ENCODE results near the gene TCAP.

TCAP gene

DNA sequence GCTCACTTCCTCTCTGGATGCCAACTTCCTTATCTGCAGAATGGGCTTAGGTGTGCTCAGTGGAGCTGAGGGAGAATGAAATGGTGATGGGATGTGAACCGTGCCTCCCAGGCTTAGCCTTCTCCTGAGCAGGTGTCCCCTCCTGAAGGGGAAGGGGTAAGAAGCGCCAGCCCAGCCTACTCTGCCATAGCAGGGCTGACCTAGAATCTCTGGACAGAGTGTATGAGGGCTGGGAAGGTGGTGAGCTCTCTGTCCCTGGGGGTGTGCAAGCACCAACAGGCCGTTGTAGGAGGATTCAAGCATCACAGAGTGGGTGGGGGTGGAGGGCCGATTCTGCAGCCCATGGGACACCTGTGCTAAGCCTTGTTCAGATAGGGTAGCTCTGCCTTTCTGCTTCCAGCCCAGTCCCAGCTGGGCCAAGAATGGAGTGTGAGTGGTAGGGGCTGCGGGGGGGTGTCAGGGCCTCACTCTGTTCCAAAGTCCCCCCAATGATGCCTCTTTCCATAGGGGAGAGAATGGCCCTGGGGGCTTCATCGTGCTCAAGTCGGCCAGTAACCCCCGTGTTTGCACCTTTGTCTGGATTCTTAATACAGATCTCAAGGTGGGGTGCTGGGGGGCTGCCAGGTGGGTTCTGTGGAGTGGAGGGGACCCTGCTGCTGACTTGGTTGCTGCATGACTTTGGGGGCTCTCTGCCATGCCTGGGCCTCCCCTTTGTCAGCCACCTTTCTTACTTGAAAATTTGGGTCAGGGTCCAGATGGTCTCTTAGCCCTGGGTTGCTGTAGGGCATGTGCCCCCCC lies 3.2 kb upstream of the TCAP start:
- peaks cover 31% of the 10 kb centered on the region for H3K27me3 Mint-ChIP-seq
- peaks cover 74% of the 10 kb centered on the region for H3K36me3 Mint-ChIP-seq (ENCODE audit: low read depth)
- peaks cover 74% of the 10 kb centered on the region for H3K4me1 Mint-ChIP-seq (ENCODE audit: low read depth)
- intact Hi-C loops (cut with micrococcal nuclease) = no loop called here
- no peak overlapping the region for H3K27ac Mint-ChIP-seq
- H3K4me3 Mint-ChIP-seq = no peak overlapping the region
- H3K9me3 Mint-ChIP-seq = no peaks in the 10 kb centered on the region

DNA sequence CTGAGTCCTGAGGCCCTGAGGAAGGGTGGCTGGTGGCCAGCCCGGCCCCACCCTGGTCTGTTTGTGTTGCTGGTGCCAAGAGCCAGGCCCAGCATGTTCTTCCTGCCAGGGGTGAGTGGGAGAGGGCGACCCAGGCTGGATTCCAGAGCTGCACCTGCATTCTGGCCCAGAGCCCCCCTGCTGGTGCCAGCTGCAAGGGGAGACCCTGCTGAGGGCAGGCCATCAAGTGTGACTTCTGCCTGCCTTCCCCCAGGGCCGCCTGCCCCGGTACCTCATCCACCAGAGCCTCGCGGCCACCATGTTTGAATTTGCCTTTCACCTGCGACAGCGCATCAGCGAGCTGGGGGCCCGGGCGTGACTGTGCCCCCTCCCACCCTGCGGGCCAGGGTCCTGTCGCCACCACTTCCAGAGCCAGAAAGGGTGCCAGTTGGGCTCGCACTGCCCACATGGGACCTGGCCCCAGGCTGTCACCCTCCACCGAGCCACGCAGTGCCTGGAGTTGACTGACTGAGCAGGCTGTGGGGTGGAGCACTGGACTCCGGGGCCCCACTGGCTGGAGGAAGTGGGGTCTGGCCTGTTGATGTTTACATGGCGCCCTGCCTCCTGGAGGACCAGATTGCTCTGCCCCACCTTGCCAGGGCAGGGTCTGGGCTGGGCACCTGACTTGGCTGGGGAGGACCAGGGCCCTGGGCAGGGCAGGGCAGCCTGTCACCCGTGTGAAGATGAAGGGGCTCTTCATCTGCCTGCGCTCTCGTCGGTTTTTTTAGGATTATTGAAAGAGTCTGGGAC lies 2.4 kb upstream of the TCAP start:
- Mint-ChIP-seq H3K27ac (no peak overlapping the region), H3K27me3 (peaks cover 38% of the 10 kb centered on the region), H3K9me3 (no peaks in the 10 kb centered on the region), H3K36me3 (ENCODE audit: low read depth) (peaks cover 66% of the 10 kb centered on the region), H3K4me1 (ENCODE audit: low read depth) (peaks cover 73% of the 10 kb centered on the region), H3K4me3 (no peak overlapping the region)
- intact Hi-C loops (cut with micrococcal nuclease) = no loop called here

DNA sequence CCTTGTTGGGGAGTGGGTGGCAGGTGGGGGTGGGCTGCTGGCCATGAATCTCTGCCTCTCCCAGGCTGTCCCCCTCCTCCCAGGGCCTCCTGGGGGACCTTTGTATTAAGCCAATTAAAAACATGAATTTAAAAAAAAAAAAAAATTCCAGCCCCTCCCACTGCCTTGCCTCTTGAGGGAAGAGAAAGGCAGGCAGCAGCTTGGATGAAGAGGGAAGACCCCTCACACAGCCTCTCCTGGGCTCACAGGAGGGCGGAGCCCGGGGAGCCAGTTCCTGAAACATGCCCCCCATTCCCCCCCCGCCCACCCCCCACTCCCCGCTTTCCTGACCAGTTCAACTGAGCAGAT lies 1.8 kb upstream of the TCAP start:
- Mint-ChIP-seq H3K4me1 (ENCODE audit: low read depth) (peaks cover 68% of the 10 kb centered on the region), H3K27me3 (peaks cover 43% of the 10 kb centered on the region), H3K9me3 (no peaks in the 10 kb centered on the region), H3K4me3 (no peak overlapping the region), H3K27ac (no peak overlapping the region), H3K36me3 (ENCODE audit: low read depth) (peaks cover 61% of the 10 kb centered on the region)
- intact Hi-C loops (cut with micrococcal nuclease) = no loop called here

DNA sequence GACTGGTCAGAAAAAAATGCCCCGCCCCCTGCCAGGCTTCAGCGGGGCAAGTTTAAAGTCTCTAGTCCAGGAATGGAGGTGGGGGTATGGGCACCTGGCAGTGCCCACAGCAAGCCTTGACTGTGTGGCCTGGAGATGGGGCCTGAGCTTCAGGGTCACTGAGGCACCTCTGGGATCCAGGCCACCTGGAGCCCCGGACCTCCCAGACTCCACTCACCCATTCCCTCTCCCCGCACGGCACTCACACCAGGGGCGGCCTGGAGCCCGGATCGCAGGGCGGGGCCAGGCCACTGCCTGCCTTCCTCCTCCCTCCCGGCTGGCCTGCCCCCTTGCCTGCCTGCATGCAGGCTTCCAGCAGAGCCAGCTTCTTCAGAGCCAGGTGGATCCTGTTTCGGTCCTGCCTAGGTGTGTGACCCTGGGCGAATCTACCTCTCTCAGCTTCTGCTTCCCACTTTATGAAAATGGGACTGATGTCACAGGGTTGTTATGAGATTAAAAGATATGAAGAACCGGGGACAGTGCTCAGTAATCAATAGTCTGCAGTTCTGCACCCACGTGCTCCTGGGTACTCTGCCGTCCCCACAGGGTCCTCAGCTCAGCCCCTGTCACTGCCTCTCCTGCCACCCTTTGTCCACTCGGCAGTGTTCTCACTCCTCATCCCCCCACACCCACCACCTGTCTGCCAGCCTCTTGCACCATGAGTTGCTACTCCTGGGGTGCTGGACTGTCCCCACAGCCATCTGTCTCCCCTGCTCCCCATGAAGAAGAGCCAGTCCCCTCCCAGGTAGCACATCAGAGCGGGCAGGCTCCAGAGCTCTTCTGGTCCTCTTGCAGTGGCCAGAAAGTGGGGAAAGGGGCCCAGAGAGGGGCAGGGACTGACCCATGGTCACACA lies 1.2 kb upstream of the TCAP start:
- peaks cover 48% of the 10 kb centered on the region for H3K27me3 Mint-ChIP-seq

DNA sequence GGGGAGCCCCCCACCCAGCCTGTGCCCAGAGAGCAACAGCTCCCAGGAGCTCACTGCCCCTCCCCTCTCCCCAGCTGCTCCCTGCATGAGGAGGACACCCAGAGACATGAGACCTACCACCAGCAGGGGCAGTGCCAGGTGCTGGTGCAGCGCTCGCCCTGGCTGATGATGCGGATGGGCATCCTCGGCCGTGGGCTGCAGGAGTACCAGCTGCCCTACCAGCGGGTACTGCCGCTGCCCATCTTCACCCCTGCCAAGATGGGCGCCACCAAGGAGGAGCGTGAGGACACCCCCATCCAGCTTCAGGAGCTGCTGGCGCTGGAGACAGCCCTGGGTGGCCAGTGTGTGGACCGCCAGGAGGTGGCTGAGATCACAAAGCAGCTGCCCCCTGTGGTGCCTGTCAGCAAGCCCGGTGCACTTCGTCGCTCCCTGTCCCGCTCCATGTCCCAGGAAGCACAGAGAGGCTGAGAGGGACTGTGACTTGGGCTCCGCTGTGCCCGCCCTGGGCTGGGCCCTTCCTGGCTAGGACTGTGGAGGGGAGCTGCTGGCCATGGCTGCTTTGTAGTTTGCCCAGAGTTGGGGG lies 584 bp downstream of the TCAP start:
- intact Hi-C loops (cut with micrococcal nuclease) = no loop called here
- peaks cover 49% of the 10 kb centered on the region for H3K4me1 Mint-ChIP-seq (ENCODE audit: low read depth)
- peaks cover 37% of the 10 kb centered on the region for H3K36me3 Mint-ChIP-seq (ENCODE audit: low read depth)
- no peak overlapping the region for H3K4me3 Mint-ChIP-seq
- no peaks in the 10 kb centered on the region for H3K9me3 Mint-ChIP-seq
- peaks cover 66% of the 10 kb centered on the region for H3K27me3 Mint-ChIP-seq
- H3K27ac Mint-ChIP-seq = peak overlapping the region; percentile 42

More for the DNA sequence above, 1.2 kb upstream of the TCAP start:
- Mint-ChIP-seq H3K27ac (no peak overlapping the region), H3K9me3 (no peaks in the 10 kb centered on the region), H3K36me3 (ENCODE audit: low read depth) (peaks cover 55% of the 10 kb centered on the region), H3K4me3 (no peak overlapping the region), H3K4me1 (ENCODE audit: low read depth) (peaks cover 67% of the 10 kb centered on the region)
- intact Hi-C loops (cut with micrococcal nuclease) = no loop called here

DNA sequence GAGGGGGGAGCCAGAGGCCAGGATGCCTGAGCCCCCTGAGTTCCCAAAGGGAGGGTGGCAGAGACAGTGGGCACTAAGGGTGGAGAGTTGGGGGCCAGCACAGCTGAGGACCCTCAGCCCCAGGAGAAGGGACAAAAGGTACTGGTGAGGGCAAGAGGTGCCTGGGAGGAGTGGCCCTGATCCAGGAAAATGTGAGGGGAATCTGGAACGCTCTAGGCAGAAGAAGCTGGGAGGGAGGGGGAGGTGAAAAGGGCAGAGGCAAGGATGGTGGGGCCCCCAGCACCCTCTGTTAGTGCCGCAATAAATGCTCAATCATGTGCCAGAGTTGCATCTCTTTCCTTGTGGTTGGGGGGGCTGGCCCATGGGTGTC lies 1.1 kb downstream of the TCAP start:
- H3K4me3 Mint-ChIP-seq = no peak overlapping the region
- no peaks in the 10 kb centered on the region for H3K9me3 Mint-ChIP-seq
- H3K36me3 Mint-ChIP-seq (ENCODE audit: low read depth) = peaks cover 32% of the 10 kb centered on the region
- H3K27me3 Mint-ChIP-seq = peaks cover 71% of the 10 kb centered on the region
- intact Hi-C loops (cut with micrococcal nuclease) = no loop called here
- peak overlapping the region; percentile 42 for H3K27ac Mint-ChIP-seq
- peaks cover 44% of the 10 kb centered on the region for H3K4me1 Mint-ChIP-seq (ENCODE audit: low read depth)

DNA sequence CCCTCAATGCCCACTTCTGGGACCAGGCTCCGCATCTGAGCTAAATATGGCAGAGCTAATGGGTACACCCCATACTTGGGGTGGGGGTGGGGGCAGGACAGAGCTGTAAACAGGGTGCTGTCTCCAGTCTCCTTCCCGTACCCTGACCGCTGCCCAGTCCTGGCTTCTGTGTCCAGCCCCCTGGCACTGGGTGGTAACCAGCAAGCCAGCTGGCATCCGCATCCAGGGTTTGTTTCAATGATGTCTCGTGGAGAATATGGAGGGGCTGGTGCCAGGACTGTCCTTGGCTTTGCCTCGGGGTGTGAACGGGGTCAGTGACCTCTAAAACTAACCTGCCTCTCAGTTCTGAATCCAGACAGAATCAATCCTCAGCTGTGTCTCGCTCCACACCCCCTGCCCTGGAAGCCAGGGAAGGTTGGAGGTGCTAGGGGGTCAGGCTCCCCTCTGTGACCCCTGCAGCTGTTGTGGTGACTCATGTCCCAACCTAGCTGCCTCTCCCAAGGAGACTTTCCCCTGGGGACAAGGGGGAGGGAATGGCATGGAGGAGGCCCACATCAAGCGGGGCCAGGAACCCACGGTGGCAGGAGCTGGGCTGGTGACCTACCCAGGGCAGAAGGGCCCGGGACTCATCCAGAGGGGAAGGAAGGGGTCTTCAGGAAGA lies 1.6 kb downstream of the TCAP start:
- Mint-ChIP-seq H3K9me3 (no peaks in the 10 kb centered on the region), H3K27me3 (peaks cover 76% of the 10 kb centered on the region), H3K4me1 (ENCODE audit: low read depth) (peaks cover 41% of the 10 kb centered on the region), H3K36me3 (ENCODE audit: low read depth) (peaks cover 27% of the 10 kb centered on the region), H3K4me3 (no peak overlapping the region), H3K27ac (no peak overlapping the region)
- intact Hi-C loops (cut with micrococcal nuclease) = no loop called here

DNA sequence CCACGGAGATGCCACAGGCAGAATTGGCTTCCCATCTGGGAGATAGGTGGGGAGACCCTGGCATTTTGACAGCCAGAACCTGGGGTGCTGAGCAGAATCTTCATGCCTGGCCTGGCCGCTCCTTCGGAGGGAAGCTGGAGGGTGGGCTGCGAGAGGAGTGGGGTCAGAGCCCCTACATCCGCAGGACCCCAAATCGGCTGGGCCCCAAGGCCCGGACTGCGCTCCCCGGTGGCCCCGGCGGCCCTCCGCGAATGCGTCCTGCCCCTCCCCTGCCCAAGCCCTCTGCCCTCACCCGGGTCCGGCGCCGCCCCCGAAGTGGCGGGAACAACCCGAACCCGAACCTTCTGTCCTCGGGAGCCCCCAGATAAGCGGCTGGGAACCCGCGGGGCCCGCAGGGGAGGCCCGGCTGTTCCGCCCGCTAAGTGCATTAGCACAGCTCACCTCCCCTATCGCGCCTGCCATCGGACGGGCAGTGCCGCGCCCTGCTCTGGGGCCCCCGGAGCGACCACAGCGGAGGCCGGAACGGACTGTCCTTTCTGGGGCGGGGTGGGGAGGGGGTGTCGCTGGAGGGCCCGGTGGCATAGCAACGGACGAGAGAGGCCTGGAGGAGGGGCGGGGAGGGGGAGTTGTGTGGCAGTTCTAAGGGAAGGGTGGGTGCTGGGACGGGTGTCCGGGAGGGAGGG lies 2.3 kb downstream of the TCAP start:
- peaks cover 20% of the 10 kb centered on the region for H3K36me3 Mint-ChIP-seq (ENCODE audit: low read depth)
- H3K9me3 Mint-ChIP-seq = no peaks in the 10 kb centered on the region
- no peak overlapping the region for H3K27ac Mint-ChIP-seq
- H3K4me3 Mint-ChIP-seq = no peak overlapping the region
- intact Hi-C loops (cut with micrococcal nuclease) = no loop called here
- peaks cover 82% of the 10 kb centered on the region for H3K27me3 Mint-ChIP-seq
- peaks cover 45% of the 10 kb centered on the region for H3K4me1 Mint-ChIP-seq (ENCODE audit: low read depth)

DNA sequence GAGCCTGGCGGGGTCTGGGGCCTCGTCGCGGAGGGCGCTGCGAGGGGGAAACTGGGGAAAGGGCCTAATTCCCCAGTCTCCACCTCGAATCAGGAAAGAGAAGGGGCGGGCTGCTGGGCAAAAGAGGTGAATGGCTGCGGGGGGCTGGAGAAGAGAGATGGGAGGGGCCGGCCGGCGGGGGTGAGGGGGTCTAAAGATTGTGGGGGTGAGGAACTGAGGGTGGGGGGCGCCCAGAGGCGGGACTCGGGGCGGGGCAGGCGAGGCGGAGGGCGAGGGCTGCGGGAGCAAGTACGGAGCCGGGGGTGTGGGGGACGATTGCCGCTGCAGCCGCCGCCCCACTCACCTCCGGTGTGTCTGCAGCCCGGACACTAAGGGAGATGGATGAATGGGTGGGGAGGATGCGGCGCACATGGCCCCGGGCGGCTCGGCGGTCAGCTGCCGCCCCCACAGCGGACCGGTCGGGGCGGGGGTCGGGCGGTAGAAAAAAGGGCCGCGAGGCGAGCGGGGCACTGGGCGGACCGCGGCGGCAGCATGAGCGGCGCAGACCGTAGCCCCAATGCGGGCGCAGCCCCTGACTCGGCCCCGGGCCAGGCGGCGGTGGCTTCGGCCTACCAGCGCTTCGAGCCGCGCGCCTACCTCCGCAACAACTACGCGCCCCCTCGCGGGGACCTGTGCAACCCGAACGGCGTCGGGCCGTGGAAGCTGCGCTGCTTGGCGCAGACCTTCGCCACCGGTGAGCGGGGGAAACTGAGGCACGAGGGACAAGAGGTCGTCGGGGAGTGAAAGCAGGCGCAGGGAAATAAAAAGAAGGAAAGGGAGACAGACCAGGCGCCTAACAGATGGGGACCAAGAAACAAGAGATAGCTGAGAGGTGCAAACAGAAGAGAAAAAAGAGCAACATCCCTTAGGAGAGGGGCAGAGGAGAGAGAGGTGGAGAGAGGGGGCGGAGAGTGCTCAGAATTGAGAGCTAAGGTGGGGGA lies 3.1 kb downstream of the TCAP start, which contains the start of gene PNMT:
Gene PNMT, plus strand, starts transcription at position 509 of the 980 bp plus-strand sequence. Its CDS starts 23 bp downstream, at position 532.
- Mint-ChIP-seq H3K36me3 (ENCODE audit: low read depth) (peaks cover 12% of the 10 kb centered on the region), H3K4me1 (ENCODE audit: low read depth) (peaks cover 37% of the 10 kb centered on the region), H3K27ac (no peak within 1 kb of the TSS), H3K27me3 (peaks cover 87% of the 10 kb centered on the region), H3K9me3 (no peaks in the 10 kb centered on the region), H3K4me3 (peak within 1 kb of the TSS; percentile 8)
- intact Hi-C loops (cut with micrococcal nuclease) = loop anchor here (1.0 kb wide), 1 partner anchor 46 kb away; no protein-coding TSS in a partner anchor

DNA sequence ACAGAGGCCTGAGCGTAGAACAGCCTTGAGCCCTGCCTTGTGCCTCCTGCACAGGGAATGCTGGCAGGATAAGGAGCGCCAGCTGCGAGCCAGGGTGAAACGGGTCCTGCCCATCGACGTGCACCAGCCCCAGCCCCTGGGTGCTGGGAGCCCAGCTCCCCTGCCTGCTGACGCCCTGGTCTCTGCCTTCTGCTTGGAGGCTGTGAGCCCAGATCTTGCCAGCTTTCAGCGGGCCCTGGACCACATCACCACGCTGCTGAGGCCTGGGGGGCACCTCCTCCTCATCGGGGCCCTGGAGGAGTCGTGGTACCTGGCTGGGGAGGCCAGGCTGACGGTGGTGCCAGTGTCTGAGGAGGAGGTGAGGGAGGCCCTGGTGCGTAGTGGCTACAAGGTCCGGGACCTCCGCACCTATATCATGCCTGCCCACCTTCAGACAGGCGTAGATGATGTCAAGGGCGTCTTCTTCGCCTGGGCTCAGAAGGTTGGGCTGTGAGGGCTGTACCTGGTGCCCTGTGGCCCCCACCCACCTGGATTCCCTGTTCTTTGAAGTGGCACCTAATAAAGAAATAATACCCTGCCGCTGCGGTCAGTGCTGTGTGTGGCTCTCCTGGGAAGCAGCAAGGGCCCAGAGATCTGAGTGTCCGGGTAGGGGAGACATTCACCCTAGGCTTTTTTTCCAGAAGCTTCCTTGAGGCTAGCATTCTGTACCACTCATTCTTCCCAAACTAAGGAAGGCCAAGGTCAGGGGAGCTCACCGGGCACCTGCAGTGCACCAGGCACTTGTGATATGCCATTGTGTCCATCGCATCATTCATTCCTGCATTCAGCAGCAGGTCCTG lies 5.0 kb downstream of the TCAP start:
- intact Hi-C loops (cut with micrococcal nuclease) = no loop called here
- H3K9me3 Mint-ChIP-seq = no peaks in the 10 kb centered on the region
- no peaks in the 10 kb centered on the region for H3K36me3 Mint-ChIP-seq (ENCODE audit: low read depth)
- peaks cover 81% of the 10 kb centered on the region for H3K27me3 Mint-ChIP-seq
- H3K27ac Mint-ChIP-seq = no peak overlapping the region
- H3K4me3 Mint-ChIP-seq = no peak overlapping the region
- H3K4me1 Mint-ChIP-seq (ENCODE audit: low read depth) = peaks cover 29% of the 10 kb centered on the region

DNA sequence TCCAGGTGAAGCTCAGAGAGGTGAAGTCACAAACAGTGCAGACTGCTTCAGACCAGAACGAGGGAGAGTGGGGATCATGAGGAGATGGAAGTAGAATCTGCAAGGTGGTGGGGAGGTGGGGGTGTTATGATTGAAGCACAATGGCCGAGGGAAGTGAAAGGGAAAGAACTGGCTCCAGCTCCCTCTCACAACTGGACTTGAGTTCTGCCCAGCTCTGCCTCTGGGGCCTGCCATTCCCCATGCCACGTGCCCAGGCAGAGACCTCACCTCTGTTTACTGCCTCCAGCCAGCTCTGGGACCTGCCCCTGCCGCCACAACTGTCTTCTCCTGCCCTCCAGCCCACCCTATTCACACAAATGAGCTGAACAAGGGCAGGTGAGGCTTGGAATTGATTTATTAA lies 5.6 kb downstream of the TCAP start:
- Mint-ChIP-seq H3K36me3 (ENCODE audit: low read depth) (no peaks in the 10 kb centered on the region), H3K27ac (no peak overlapping the region), H3K4me1 (ENCODE audit: low read depth) (peaks cover 33% of the 10 kb centered on the region), H3K4me3 (no peak overlapping the region), H3K27me3 (peaks cover 76% of the 10 kb centered on the region), H3K9me3 (no peaks in the 10 kb centered on the region)
- intact Hi-C loops (cut with micrococcal nuclease) = no loop called here

All from dendritic cell treated with granulocyte-macrophage colony-stimulating factor and Interleukin-4, amounts not matched to agents 40 ng/mL and 50 ng/mL, for 4 days (primary cell).